ENCODE results near the gene NTNG2.
A peak's percentile ranks its signal among the peaks of the same experiment; 100 is the strongest.

Gene NTNG2

GRCh38 chr9:132171702-132172101 is 9.8 kb downstream of the NTNG2 start:
- DNase-seq (ENCODE audit: low spot score): no peak

- DNase-seq (ENCODE audit: low spot score): no peak
These were observed 10.3 kb downstream of the NTNG2 start for GRCh38 chr9:132172185-132172584.

- no peak for DNase-seq (ENCODE audit: low spot score)
These were observed 13.6 kb downstream of the NTNG2 start for GRCh38 chr9:132175431-132175830.

- DNase-seq (ENCODE audit: low spot score): no peak
These were observed 14.5 kb downstream of the NTNG2 start for GRCh38 chr9:132176338-132176737.

GRCh38 chr9:132181796-132182313 is 20.0 kb downstream of the NTNG2 start:
- DNase-seq (ENCODE audit: low spot score): peak; percentile 82

GRCh38 chr9:132182314-132183091 is 20.6 kb downstream of the NTNG2 start:
- peak; percentile 67 for DNase-seq (ENCODE audit: low spot score)

GRCh38 chr9:132183134-132183533 is 21.3 kb downstream of the NTNG2 start:
- no peak for DNase-seq (ENCODE audit: low spot score)

GRCh38 chr9:132183715-132184114 is 21.9 kb downstream of the NTNG2 start:
- no peak for DNase-seq (ENCODE audit: low spot score)

- no peak for DNase-seq (ENCODE audit: low spot score)
These were observed 22.3 kb downstream of the NTNG2 start for GRCh38 chr9:132184124-132184523.

GRCh38 chr9:132185073-132186009 is 23.5 kb downstream of the NTNG2 start:
- DNase-seq (ENCODE audit: low spot score): no peak

GRCh38 chr9:132187121-132187620 is 25.3 kb downstream of the NTNG2 start:
- no peak for DNase-seq (ENCODE audit: low spot score)

- no peak for DNase-seq (ENCODE audit: low spot score)
These were observed 29.1 kb downstream of the NTNG2 start for GRCh38 chr9:132190966-132191365.

GRCh38 chr9:132192728-132193127 is 30.9 kb downstream of the NTNG2 start:
- peak; percentile 89 for DNase-seq (ENCODE audit: low spot score)

- DNase-seq (ENCODE audit: low spot score): peak; percentile 59
These were observed 31.6 kb downstream of the NTNG2 start for GRCh38 chr9:132193227-132194124.

- no peak for DNase-seq (ENCODE audit: low spot score)
These were observed 32.6 kb downstream of the NTNG2 start for GRCh38 chr9:132194508-132194907.

- DNase-seq (ENCODE audit: low spot score): no peak
These were observed 35.5 kb downstream of the NTNG2 start for GRCh38 chr9:132197315-132197714.

- DNase-seq (ENCODE audit: low spot score): no peak
These were observed 36.1 kb downstream of the NTNG2 start for GRCh38 chr9:132197856-132198550.

GRCh38 chr9:132199056-132199455 is 37.2 kb downstream of the NTNG2 start:
- no peak for DNase-seq (ENCODE audit: low spot score)

GRCh38 chr9:132200706-132201105 is 38.8 kb downstream of the NTNG2 start:
- DNase-seq (ENCODE audit: low spot score): no peak

- no peak for DNase-seq (ENCODE audit: low spot score)
These were observed 39.3 kb downstream of the NTNG2 start for GRCh38 chr9:132201139-132201538.
